PC-9 (cell line): ENCODE results near the gene SRGAP3.

Experiments used
- EZH2 ChIP-seq: fragments of 200-600 bp; sonication (generic); IDR thresholded peaks from 2 replicates; pipeline ENCODE4 v1.8.0; 2017; ENCODE audit warnings: antibody characterized with exemption, low read depth
- TF ChIP-seq, protein P1 (sequence below): fragments of 200-600 bp; sonication (generic); conservative IDR thresholded peaks from 2 replicates; pipeline ENCODE4 v1.6.1; 2017; ENCODE audit warnings: mixed run types, antibody characterized with exemption, mild to moderate bottlenecking, moderate library complexity

DNA sequence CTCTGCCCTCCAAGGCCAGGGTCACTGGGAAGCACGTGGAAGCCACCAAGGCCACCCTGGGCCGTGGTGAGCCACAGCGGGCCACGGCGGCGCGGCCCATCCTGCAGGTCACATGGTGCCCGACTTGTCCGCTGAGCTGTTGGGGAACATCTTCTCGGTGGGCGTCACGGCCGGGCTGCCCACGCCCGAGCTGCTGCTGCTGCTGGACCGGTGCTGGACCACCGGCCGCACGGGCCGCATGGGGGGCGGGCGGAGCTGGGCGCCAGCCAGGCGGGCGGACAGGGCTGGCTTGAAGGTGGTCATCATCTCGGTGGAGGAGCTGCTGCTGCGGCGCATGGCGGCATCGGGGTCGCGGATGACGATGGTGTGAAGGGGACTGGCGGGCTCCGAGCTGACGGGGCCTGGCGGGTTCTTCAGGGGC is 264.0 kb downstream of the SRGAP3 start:
- TF ChIP-seq, protein P1, sequence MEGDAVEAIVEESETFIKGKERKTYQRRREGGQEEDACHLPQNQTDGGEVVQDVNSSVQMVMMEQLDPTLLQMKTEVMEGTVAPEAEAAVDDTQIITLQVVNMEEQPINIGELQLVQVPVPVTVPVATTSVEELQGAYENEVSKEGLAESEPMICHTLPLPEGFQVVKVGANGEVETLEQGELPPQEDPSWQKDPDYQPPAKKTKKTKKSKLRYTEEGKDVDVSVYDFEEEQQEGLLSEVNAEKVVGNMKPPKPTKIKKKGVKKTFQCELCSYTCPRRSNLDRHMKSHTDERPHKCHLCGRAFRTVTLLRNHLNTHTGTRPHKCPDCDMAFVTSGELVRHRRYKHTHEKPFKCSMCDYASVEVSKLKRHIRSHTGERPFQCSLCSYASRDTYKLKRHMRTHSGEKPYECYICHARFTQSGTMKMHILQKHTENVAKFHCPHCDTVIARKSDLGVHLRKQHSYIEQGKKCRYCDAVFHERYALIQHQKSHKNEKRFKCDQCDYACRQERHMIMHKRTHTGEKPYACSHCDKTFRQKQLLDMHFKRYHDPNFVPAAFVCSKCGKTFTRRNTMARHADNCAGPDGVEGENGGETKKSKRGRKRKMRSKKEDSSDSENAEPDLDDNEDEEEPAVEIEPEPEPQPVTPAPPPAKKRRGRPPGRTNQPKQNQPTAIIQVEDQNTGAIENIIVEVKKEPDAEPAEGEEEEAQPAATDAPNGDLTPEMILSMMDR, result no peak
- no peak for TF ChIP-seq EZH2
